ENCODE measurements around the gene TCEAL7.

GRCh38 chrX:103360092-103360491 lies 30.1 kb downstream of the TCEAL7 start:
- TF ChIP-seq ZFP30 (CRISPR knock-in tag; IDR thresholded peaks at IDR 0.05), result no peak
- TF ChIP-seq, protein P1, sequence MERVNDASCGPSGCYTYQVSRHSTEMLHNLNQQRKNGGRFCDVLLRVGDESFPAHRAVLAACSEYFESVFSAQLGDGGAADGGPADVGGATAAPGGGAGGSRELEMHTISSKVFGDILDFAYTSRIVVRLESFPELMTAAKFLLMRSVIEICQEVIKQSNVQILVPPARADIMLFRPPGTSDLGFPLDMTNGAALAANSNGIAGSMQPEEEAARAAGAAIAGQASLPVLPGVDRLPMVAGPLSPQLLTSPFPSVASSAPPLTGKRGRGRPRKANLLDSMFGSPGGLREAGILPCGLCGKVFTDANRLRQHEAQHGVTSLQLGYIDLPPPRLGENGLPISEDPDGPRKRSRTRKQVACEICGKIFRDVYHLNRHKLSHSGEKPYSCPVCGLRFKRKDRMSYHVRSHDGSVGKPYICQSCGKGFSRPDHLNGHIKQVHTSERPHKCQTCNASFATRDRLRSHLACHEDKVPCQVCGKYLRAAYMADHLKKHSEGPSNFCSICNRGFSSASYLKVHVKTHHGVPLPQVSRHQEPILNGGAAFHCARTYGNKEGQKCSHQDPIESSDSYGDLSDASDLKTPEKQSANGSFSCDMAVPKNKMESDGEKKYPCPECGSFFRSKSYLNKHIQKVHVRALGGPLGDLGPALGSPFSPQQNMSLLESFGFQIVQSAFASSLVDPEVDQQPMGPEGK (CRISPR knock-in tag; IDR thresholded peaks at IDR 0.05; ENCODE audit: borderline replicate concordance), result no peak
- no peak for TF ChIP-seq ZC3H10 (CRISPR knock-in tag; IDR thresholded peaks at IDR 0.05)
- no peak for TF ChIP-seq ZFP3 (CRISPR knock-in tag; IDR thresholded peaks at IDR 0.05)
- no peak for TF ChIP-seq TCF4 (CRISPR knock-in tag; IDR thresholded peaks at IDR 0.05; ENCODE audit: borderline replicate concordance)
- no peak for TF ChIP-seq TOX (CRISPR knock-in tag; IDR thresholded peaks at IDR 0.05; ENCODE audit: borderline replicate concordance)

All from SK-N-SH treated with all-trans-retinoic acid at 6 μM for 48 hours (cell line).